ENCODE data around the gene ADAMTS9.

GRCh38 chr3:64651741-64652241 is 36.0 kb downstream of the ADAMTS9 start:
- TF ChIP-seq CTCF (IDR thresholded peaks at IDR 0.05; ENCODE audit: low read depth, low read length) (no peak), EZH2phosphoT487 (IDR thresholded peaks at IDR 0.05; ENCODE audit: low read depth) (no peak)

Measured in OCI-LY3 (cell line).